Measurements from ENCODE around the gene LEPR.

DNA sequence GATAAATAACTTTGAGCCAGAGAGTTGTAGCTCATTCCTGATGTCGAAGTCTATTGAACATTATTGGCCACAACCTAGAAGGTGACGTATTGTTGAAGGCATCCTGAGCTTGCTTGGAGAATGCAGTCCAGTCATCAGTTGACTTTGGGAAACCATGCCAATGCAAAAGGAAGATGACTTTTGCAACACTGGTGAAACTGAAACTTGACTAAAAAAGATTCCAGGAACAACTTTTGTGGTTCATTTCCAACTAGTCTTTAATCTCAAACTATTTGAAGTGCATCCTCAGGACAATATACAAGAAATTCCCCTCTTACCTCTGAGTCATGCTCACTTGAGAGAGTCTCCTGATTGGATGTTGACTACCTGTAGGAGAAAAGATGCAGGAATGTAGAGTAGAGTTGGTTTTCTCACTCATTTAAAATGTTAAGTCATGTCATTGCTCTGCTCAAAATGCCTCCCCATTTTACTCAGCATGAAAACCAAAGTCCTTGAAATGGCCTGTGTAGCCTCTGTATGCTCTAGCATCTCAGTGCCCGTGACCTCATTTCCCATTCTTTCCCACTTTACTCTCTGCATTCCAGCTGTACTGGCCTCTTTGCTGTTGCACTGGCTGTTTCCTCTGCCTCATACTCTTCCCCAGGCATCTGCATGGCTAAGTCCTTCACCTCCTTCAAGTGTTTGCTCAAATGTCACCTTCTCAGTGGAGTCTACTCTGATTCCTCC is 24.4 kb upstream of the LEPR start:
- TF ChIP-seq, protein P1, sequence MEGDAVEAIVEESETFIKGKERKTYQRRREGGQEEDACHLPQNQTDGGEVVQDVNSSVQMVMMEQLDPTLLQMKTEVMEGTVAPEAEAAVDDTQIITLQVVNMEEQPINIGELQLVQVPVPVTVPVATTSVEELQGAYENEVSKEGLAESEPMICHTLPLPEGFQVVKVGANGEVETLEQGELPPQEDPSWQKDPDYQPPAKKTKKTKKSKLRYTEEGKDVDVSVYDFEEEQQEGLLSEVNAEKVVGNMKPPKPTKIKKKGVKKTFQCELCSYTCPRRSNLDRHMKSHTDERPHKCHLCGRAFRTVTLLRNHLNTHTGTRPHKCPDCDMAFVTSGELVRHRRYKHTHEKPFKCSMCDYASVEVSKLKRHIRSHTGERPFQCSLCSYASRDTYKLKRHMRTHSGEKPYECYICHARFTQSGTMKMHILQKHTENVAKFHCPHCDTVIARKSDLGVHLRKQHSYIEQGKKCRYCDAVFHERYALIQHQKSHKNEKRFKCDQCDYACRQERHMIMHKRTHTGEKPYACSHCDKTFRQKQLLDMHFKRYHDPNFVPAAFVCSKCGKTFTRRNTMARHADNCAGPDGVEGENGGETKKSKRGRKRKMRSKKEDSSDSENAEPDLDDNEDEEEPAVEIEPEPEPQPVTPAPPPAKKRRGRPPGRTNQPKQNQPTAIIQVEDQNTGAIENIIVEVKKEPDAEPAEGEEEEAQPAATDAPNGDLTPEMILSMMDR (IDR thresholded peaks at IDR 0.05; ENCODE audit: low read length) = no peak
- no peak for TF ChIP-seq EZH2 (IDR thresholded peaks at IDR 0.05; ENCODE audit: borderline replicate concordance, low read length)
